GM19397 (cell line): Measurements from ENCODE around the gene FANCI.

Experiments
- ATAC-seq: cut with Tn5 transposase; IDR thresholded peaks from one replicate; pipeline ENCODE4 v1.9.1; 2021; ENCODE audit warnings: mild to moderate bottlenecking, moderate library complexity; ENCODE audit not compliant: unreplicated experiment

The FANCI gene

DNA sequence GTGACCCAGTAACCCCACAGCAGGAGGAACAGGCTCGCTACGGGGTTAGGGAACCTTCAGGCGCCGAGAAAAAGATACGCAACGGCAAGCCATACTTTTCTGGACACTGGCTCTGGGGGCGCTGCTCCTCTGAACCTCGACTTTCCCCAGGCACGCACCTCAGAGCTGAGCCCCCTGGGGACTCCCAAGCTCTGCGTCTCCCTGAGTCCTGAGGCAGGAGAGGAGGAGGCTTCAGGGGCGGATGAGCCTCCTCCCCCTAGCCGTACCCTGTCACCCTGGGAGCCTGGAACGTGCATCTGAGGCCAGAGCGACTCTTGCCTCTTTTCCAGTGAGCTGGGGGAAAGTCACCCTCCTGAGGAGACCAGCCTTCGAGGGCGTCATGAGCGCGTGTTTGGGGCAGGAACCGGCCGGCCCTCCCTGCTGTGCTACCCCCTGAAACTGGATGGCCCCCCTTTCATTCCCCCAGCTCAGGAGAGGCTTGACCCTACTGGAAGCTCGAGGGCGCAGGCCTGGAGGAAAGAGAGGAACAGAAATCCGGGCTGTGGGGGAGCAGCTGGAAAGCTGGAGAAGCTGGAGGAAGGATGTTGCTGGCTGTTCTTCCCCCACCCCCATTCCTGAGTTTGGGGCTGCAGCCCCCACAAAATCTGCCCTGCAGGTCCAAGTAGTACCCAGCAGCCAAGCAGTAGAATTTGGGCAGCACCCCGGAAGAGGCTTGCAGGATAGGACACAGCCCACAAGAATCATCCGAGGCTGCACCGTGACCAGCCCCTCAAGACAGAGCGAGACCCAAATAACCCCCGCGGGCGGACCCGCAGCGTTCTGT is 115.9 kb downstream of the FANCI start:
- ATAC-seq, result no peak

DNA sequence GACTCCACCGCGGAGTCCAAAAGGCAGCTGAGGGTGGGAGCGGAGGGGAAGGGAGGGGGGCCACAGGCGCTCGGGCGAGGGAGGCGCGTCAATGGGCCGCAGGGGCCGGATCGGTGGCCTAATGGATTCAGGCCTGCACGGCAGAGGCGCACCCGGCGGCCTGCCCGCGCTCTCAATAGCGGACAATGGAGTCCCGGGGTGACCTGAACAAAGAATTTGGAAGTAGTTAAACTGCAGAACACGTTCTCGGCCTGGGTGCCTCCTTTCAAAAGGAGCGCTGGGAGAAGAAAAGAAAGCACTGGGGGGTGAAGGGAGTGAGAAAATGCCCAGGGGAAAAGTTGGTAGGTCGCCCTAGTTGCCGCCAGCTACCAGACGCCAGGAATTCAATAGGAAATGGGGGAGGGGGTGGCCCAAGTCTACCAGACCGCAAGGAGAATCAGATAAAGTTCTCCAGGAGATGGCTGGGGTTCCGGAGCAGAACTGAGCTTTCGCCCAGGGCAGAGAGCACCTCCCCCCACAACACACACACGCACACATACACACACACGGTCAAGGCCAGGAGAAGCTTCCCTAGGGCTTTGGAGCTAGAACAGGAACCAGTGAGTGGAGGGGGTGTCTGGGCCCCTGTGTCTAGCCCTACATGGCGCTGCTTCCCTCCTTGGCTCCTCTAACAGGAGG is 116.7 kb downstream of the FANCI start:
- no peak for ATAC-seq

DNA sequence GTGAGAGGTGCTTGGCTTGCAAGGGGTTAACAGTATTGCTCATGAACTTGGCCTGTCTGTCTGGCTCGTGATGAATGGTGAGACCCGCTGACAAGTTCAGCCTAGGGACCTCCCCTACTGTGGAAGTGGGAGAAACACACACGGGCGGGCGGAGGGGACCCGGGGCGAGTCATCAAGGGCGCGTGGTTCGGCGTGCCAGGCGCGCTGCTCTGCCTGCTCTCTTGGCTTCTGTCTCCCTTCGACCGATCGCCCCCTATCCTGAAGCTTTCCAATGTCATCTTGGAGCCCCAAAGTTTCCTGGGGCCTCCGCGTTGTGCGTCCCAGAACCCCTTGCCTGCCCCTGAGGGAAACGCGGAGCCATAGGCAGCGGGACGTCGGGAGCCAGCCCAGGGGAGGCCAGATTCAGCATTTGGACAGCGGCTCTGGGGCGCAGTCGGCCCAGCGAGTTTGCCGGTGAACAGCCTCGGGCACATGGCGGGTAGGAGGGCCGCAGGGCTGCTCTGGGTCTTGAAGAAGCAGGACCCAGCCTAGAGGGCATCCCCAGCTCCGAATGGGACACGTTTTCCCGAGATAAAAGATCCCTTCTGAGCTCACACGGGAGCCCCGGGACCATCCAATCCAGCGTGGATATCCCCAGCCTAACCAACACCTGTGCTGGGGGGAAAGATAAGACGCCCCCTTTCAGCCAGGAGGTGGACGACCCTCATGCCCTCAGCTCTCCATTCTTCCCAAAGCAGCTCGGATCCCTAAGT is 117.8 kb downstream of the FANCI start:
- ATAC-seq, result no peak

DNA sequence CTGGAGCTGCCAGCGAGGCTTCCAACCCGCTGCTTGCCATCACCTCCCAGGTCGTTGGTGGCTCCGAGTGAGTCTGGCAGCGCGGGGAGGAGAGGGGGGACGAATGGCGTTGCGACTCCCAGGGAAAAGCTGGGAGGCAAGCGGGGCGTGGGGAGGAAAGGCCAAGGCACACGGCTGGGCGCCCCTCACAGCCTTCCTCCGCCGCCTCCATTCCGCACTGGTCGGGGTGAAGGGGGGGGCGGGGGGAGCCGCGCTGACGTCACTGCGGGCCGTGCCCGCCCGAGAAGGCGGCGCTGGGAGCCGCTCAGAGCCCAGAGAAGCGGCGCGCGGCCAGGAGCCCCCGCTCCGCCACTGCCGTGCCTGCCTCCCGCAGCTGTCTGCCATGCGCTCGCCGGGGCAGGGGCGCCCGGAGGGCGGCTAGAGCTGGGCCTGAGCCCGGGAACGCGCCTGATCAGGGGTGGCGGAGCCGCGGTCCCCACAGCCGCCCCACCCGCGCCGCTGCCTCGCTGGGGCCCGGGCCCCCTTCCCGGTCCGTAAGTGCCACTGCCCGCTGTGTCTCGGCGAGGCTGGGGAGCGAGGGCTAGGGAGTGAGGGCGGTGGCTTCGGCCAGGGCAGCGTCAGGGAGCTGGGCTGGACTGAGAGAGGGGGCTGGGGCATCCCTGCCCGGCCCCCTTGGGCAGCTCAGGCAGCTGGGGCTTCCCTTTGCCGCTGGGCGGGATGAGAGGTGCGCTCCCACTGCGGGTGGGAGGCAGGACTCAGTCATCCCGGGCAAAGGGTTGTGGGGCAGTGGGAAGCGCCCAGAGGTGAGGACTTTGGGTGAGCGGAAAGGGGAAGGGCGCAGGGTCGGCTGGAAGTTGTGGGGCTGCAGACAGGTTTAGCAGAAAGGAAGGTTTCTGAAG is 118.7 kb downstream of the FANCI start:
- no peak for ATAC-seq

DNA sequence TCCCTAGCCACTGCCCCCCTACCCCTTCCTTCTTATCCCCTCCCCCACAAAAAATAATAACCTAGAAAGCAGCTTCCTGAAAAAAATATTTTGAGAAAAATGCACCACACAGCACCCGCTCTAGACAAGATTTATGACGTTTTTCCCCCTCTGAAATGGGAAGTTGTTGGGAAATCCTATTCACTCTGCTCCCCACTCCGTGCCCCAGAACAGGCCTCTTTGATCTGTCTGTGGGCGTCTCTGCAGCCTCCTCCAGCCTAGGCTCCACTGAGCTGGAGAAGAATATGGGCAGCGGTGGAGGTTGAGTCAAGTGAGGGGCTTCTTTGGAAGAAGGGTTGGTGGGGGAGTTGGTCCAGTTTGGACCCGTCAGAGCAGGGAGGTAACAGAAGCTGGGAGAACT is 119.4 kb downstream of the FANCI start:
- no peak for ATAC-seq

DNA sequence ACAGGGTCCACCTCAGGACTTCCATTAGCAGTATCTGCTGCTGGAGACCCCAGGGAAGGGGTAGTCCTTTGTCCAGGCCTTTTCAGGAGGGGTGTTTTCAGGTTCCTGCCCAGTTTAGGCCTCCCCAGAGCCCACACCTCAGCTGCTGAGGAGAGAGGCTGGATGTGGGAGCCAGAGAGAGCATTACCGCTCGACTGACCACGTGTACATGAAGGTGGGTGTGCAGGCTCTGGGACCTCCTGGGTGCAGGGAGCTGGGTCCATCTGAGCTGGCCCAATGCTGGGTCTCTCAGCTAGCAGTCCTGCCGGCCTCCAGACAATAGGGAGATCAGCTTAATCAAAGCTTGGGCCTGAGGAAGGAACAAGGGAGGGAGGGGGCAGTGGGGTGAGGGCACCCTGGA is 120.0 kb downstream of the FANCI start:
- ATAC-seq, result no peak

DNA sequence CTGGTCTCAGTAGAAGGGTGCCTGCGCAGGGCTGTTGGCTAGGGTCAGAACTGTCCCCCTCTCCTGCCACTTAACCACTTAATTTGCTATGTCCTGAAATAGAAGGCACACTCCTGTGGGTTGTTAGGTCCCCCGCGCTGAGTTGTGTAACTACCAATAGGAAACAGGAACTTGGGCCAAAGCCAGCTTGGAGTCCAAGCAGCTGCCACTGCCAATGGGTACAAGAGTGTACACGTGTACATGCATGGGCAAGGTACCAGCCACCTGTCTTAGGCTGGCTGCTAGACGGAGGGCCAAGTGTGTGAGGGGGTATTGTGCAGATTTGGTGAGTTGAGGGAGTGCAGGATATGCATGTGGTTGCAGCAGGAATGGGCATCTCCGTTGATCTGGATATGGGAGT is 120.6 kb downstream of the FANCI start:
- no peak for ATAC-seq

DNA sequence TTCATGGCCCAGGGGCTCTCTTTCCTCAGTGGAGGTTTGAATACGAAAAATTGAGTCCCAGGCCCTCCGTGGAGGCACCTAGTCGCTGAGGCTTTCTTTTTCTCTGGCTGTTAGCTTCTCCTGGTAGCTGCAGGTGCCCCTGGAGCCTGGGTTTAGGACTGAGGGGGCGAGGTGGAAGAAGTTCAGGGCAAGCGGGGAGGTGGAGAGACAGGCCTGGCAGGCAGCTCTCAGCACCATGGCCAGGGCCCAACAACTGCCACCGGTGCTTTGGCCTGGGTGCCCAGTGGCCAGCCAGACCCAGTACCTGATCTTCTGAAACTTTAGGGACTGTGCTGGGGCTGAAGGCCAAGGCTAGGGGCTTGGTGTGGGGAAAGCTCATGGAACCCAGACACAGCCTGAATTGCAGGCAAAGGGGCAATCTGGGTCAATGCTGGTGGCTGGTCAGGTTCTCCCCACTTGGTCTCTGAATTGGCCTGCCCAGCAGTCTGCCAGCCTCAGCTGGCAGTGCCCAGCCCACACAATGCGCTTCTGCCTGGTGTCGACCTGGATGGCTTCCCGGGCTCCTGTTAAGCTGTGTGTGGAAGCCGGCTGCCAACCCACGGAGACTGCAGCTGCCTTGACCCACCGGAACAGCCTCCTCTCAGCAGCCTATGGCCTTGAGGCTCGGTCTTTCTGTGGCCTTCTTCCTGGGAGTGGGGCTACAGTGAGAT is 121.1 kb downstream of the FANCI start:
- ATAC-seq, result no peak

DNA sequence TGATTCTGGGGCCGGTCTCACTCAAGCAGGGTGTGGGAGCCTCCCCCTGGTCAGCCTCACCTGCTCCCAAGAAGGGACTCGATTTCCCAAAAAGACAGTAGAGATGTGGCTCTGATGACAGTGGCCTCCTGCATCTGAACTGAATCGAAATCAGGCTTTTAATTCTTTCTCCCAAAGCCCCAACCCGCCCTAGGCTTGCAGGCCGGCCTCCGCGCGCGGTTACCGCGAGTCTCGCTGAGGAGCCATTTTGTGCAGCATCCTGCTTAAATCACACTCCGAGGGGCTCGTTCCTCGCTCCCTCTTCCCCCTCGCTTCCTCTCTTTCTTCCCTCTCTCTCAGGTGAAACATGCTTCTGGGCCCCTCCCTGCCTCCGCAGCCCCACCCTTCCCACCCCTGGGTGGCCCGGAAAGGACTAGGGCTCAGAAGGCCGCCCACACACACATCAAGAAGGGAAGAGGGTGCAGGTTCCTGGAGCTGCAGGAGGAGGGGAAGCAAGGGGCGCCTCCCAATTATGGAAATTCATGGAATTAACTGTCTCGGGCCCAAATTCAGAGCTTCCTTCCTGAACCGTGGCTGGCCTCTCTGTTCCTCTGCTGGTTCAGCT is 121.8 kb downstream of the FANCI start:
- ATAC-seq, result no peak
